ENCODE measurements around the gene GIT1.

- TF ChIP-seq, protein P1, sequence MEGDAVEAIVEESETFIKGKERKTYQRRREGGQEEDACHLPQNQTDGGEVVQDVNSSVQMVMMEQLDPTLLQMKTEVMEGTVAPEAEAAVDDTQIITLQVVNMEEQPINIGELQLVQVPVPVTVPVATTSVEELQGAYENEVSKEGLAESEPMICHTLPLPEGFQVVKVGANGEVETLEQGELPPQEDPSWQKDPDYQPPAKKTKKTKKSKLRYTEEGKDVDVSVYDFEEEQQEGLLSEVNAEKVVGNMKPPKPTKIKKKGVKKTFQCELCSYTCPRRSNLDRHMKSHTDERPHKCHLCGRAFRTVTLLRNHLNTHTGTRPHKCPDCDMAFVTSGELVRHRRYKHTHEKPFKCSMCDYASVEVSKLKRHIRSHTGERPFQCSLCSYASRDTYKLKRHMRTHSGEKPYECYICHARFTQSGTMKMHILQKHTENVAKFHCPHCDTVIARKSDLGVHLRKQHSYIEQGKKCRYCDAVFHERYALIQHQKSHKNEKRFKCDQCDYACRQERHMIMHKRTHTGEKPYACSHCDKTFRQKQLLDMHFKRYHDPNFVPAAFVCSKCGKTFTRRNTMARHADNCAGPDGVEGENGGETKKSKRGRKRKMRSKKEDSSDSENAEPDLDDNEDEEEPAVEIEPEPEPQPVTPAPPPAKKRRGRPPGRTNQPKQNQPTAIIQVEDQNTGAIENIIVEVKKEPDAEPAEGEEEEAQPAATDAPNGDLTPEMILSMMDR (IDR thresholded peaks at IDR 0.05), result no peak
- no peak for TF ChIP-seq POLR2A (IDR thresholded peaks at IDR 0.05)
Observed at GRCh38 chr17:29565643-29566472, 23.6 kb downstream of the GIT1 start.

All from adrenal gland (tissue), 5 donors.